Mammary epithelial cell (primary cell): ENCODE results near the gene UBXN11.

ENCODE experiments used
- CTCF ChIP-seq, 2 donors: IDR thresholded peaks in 1 of 2; conservative IDR thresholded peaks in 1 of 2; 2 replicates each; pipeline ENCODE4 v1.5.1; 2011 to 2012; ENCODE audit warnings: inconsistent platforms in 2 of 2, low read length in 2 of 2, mild to moderate bottlenecking in 2 of 2, control low read depth in 1 of 2, low read depth in 1 of 2; ENCODE audit not compliant: insufficient read depth in 1 of 2; ENCODE audit errors: extremely low read depth in 1 of 2
- EZH2 ChIP-seq: IDR thresholded peaks from 2 replicates; pipeline ENCODE4 v1.6.1; 2012; ENCODE audit warnings: low read length, inconsistent platforms, borderline replicate concordance

GRCh38 chr1:26234644-26235370, 71.6 kb downstream of the UBXN11 start:
- no peak for TF ChIP-seq EZH2
- peak in 1 of 2 donors; percentile 25 for TF ChIP-seq CTCF (conservative IDR thresholded peaks at IDR 0.05 in 1 of 2, IDR thresholded peaks at IDR 0.05 in 1 of 2; ENCODE audit: extremely low read depth in 1 of 2, insufficient read depth in 1 of 2, low read depth in 1 of 2, low read length in 2 of 2)
